WTC11 (cell line): ENCODE results near the gene SERINC4. TPM values are rescaled to one million over a fixed set of nuclear protein-coding genes. Genes with fewer than 3 reads are reported as not detected.

Experiments used
- AFF4 ChIP-seq: sonication (generic); formaldehyde crosslinking; IDR thresholded peaks from 2 replicates; pipeline ENCODE4 v1.8.1; 2023; ENCODE audit warnings: mild to moderate bottlenecking, missing genetic modification reagents, borderline replicate concordance
- AR ChIP-seq: fragments of 250-450 bp; sonication (Bioruptor Pico); IDR thresholded peaks from 2 replicates; pipeline ENCODE4 v1.9.0; 2021; ENCODE audit warnings: mild to moderate bottlenecking
- ATF2 ChIP-seq: sonication (generic); formaldehyde crosslinking; IDR thresholded peaks from 2 replicates; pipeline ENCODE4 v1.8.1; 2022; ENCODE audit warnings: low read depth, missing genetic modification reagents, borderline replicate concordance
- CREB1 ChIP-seq: sonication (generic); formaldehyde crosslinking; IDR thresholded peaks from 2 replicates; pipeline ENCODE4 v1.8.0; 2023; ENCODE audit warnings: mild to moderate bottlenecking, missing genetic modification reagents
- EMX1 ChIP-seq: fragments of 250-450 bp; sonication (Bioruptor Pico); IDR thresholded peaks from 2 replicates; pipeline ENCODE4 v1.8.0; 2021; ENCODE audit warnings: mild to moderate bottlenecking
- FOXK1 ChIP-seq: sonication (generic); formaldehyde crosslinking; IDR thresholded peaks from 2 replicates; pipeline ENCODE4 v1.8.0; 2022; ENCODE audit warnings: mild to moderate bottlenecking, moderate library complexity, missing genetic modification reagents
- GTF2I ChIP-seq: fragments of 250-450 bp; sonication (Bioruptor Pico); conservative IDR thresholded peaks from 2 replicates; pipeline ENCODE4 v1.4.0; 2021; ENCODE audit warnings: mild to moderate bottlenecking
- MLX ChIP-seq: sonication (generic); formaldehyde crosslinking; IDR thresholded peaks from 2 replicates; pipeline ENCODE4 v1.8.1; 2023; ENCODE audit warnings: mild to moderate bottlenecking, missing genetic modification reagents, moderate library complexity
- MYBL2 ChIP-seq: sonication (generic); formaldehyde crosslinking; IDR thresholded peaks from 2 replicates; pipeline ENCODE4 v1.8.1; 2023; ENCODE audit warnings: mild to moderate bottlenecking, moderate library complexity, missing genetic modification reagents
- NFE2L1 ChIP-seq: sonication (generic); formaldehyde crosslinking; IDR thresholded peaks from 2 replicates; pipeline ENCODE4 v1.8.1; 2023; ENCODE audit warnings: missing genetic modification reagents
- NR1H2 ChIP-seq: sonication (generic); formaldehyde crosslinking; IDR thresholded peaks from 2 replicates; pipeline ENCODE4 v1.9.0; 2021; ENCODE audit warnings: mild to moderate bottlenecking, moderate library complexity, missing genetic modification reagents
- PRRX2 ChIP-seq: fragments of 250-450 bp; sonication (Bioruptor Pico); IDR thresholded peaks from 2 replicates; pipeline ENCODE4 v1.8.0; 2021; ENCODE audit warnings: mild to moderate bottlenecking
- RORB ChIP-seq: fragments of 250-450 bp; sonication (Bioruptor Pico); IDR thresholded peaks from 2 replicates; pipeline ENCODE4 v1.9.0; 2021; ENCODE audit warnings: mild to moderate bottlenecking
- SMAD3 ChIP-seq: sonication (generic); formaldehyde crosslinking; IDR thresholded peaks from 2 replicates; pipeline ENCODE4 v1.8.0; 2022; ENCODE audit warnings: missing genetic modification reagents, mild to moderate bottlenecking, borderline replicate concordance
- ZBTB21 ChIP-seq: sonication (generic); formaldehyde crosslinking; IDR thresholded peaks from 2 replicates; pipeline ENCODE4 v1.8.1; 2023; ENCODE audit warnings: mild to moderate bottlenecking, missing genetic modification reagents, borderline replicate concordance
- ZNF263 ChIP-seq: sonication (generic); formaldehyde crosslinking; IDR thresholded peaks from 2 replicates; pipeline ENCODE4 v1.8.1; 2022; ENCODE audit warnings: low read depth, mild to moderate bottlenecking, moderate library complexity, missing genetic modification reagents
- ZNF317 ChIP-seq: sonication (generic); formaldehyde crosslinking; IDR thresholded peaks from 2 replicates; pipeline ENCODE4 v1.8.1; 2023; ENCODE audit warnings: low read depth, mild to moderate bottlenecking, moderate library complexity, missing genetic modification reagents, borderline replicate concordance
- ZNF671 ChIP-seq: fragments of 250-450 bp; sonication (Bioruptor Pico); IDR thresholded peaks from 2 replicates; pipeline ENCODE4 v1.8.0; 2021; ENCODE audit warnings: mild to moderate bottlenecking
- total RNA-seq: library from RNA; stranded (reverse); gene quantifications from 3 replicates; pipeline ENCODE4 v1.2.3, GENCODE V29; 2021
- TF ChIP-seq, protein P1 (sequence below): sonication (generic); formaldehyde crosslinking; IDR thresholded peaks from 2 replicates; pipeline ENCODE4 v1.8.0; 2023; ENCODE audit warnings: missing genetic modification reagents
- TF ChIP-seq, protein P2 (sequence below): sonication (generic); formaldehyde crosslinking; conservative IDR thresholded peaks from 2 replicates; pipeline ENCODE4 v1.8.1; 2023; ENCODE audit warnings: mild to moderate bottlenecking, low read depth, missing genetic modification reagents, moderate library complexity
- TF ChIP-seq, protein P3 (sequence below): sonication (generic); formaldehyde crosslinking; IDR thresholded peaks from 2 replicates; pipeline ENCODE4 v1.8.1; 2022; ENCODE audit warnings: mild to moderate bottlenecking, missing genetic modification reagents, moderate library complexity, borderline replicate concordance

SERINC4 gene
- total RNA-seq, 1 experiment from 2014 or later = not detected

DNA sequence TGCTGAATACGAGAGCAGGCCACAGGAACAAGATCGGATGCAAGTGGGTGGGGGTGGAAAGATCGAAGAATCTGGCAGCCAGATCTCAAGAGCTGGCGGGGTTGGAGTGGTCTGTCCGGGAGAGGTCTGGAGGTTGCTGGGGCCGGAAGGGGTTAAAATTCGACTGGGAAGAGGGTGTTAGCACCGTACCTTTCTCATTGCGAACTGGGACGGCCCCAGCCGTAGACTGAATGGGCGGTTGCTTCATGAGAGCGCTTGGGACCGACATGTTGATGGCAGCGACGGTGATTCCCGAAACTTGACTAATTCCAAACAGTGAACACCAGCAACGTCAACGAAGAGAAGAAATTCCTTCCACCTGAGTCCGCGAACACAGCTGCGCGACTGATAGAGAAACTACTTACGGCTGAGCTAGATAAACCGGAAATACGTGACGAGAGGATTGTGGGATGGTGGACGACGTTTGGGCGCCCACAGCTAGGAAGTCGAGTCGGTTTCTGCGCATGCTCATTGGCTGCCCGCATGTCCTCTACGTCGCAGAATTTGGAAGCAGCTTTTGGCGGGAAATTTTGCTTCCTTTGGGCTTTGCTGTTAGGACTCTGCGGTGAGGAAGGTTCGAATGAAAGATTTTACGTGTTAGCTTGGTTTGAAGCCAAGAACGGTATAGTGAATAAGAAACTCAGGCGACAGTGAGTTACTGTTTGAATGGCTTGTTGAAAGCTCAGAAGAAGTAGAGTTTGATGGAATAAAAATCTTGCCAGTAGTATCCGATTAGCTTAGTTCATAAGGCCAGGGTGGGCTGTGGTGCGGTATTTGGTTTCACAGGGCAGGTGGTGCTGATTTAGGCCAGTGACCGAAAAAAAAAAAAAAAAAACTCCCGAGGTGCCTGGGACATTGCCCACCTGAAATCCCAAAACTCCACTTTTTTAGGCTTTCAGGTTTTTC is 24.6 kb upstream of the SERINC4 start, which contains the start of gene MFAP1 (continued):
- TF ChIP-seq ZNF671 (no peak), EMX1 (CRISPR knock-in tag) (no peak), RORB (CRISPR knock-in tag) (no peak), NR1H2 (0 out of 2 replicates have a peak, but pooled peaks have one; percentile 42), PRRX2 (CRISPR knock-in tag) (no peak), MYBL2 (CRISPR knock-in tag) (peak; percentile 79), AR (CRISPR knock-in tag) (no peak), CREB1 (CRISPR knock-in tag) (peak; percentile 41; the same call in 1 of the 2 replicates), MLX (CRISPR knock-in tag) (no peak), AFF4 (CRISPR knock-in tag) (no peak), GTF2I (no peak), ZNF263 (no peak), ATF2 (no peak), ZNF317 (CRISPR knock-in tag) (no peak), FOXK1 (CRISPR knock-in tag) (peak; percentile 87), SMAD3 (CRISPR knock-in tag) (peak; percentile 92; the same call in 1 of the 2 replicates), NFE2L1 (CRISPR knock-in tag) (peak; percentile 93), ZBTB21 (peak; percentile 78; the same call in 1 of the 2 replicates)
- TF ChIP-seq, protein P1, sequence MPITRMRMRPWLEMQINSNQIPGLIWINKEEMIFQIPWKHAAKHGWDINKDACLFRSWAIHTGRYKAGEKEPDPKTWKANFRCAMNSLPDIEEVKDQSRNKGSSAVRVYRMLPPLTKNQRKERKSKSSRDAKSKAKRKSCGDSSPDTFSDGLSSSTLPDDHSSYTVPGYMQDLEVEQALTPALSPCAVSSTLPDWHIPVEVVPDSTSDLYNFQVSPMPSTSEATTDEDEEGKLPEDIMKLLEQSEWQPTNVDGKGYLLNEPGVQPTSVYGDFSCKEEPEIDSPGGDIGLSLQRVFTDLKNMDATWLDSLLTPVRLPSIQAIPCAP (CRISPR knock-in tag) = peak; percentile 83; the same call in 1 of the 2 replicates
- TF ChIP-seq, protein P2, sequence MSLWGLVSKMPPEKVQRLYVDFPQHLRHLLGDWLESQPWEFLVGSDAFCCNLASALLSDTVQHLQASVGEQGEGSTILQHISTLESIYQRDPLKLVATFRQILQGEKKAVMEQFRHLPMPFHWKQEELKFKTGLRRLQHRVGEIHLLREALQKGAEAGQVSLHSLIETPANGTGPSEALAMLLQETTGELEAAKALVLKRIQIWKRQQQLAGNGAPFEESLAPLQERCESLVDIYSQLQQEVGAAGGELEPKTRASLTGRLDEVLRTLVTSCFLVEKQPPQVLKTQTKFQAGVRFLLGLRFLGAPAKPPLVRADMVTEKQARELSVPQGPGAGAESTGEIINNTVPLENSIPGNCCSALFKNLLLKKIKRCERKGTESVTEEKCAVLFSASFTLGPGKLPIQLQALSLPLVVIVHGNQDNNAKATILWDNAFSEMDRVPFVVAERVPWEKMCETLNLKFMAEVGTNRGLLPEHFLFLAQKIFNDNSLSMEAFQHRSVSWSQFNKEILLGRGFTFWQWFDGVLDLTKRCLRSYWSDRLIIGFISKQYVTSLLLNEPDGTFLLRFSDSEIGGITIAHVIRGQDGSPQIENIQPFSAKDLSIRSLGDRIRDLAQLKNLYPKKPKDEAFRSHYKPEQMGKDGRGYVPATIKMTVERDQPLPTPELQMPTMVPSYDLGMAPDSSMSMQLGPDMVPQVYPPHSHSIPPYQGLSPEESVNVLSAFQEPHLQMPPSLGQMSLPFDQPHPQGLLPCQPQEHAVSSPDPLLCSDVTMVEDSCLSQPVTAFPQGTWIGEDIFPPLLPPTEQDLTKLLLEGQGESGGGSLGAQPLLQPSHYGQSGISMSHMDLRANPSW (CRISPR knock-in tag) = no peak
- TF ChIP-seq, protein P3, sequence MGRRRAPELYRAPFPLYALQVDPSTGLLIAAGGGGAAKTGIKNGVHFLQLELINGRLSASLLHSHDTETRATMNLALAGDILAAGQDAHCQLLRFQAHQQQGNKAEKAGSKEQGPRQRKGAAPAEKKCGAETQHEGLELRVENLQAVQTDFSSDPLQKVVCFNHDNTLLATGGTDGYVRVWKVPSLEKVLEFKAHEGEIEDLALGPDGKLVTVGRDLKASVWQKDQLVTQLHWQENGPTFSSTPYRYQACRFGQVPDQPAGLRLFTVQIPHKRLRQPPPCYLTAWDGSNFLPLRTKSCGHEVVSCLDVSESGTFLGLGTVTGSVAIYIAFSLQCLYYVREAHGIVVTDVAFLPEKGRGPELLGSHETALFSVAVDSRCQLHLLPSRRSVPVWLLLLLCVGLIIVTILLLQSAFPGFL (CRISPR knock-in tag) = no peak; the same call in 1 of the 2 replicates
- TF ChIP-seq, all 79 proteins: peak for 26
